ENCODE results near the gene PCBP1. TPM values are rescaled to one million over a fixed set of nuclear protein-coding genes. Genes with fewer than 3 reads are reported as not detected.
A peak's percentile ranks its signal among the peaks of the same experiment; 100 is the strongest.

The PCBP1 gene
- total and polyA plus RNA-seq, 7 donors: 423 to 746 (median 530) TPM

GRCh38 chr2:70081221-70081620, 6.1 kb upstream of the PCBP1 start:
- no peak for TF ChIP-seq CTCF (IDR thresholded peaks at IDR 0.05)
- Histone ChIP-seq H3K36me3 (ENCODE audit: insufficient read depth in 1 of 2, low read depth in 1 of 2) (peaks cover 3 to 83% of the 10 kb centered on the region in 2 donors), H3K27me3 (ENCODE audit: insufficient read depth in 3 of 3, low read length in 2 of 3) (no peaks in the 10 kb centered on the region), H3K9me3 (no peaks in the 10 kb centered on the region), H3K4me1 (peaks cover 22% of the 10 kb centered on the region), H3K27ac (no peak overlapping the region), H3K4me3 (no peak overlapping the region)
- no peak for DNase-seq
- 65 to 83% (median 74%) methylated on average over 5 of the region's 5 CpGs for WGBS, 3 donors
- intact Hi-C loops (cut with DNase I): no loop called here
- no peak for ATAC-seq

GRCh38 chr2:70083344-70084156, 3.7 kb upstream of the PCBP1 start:
- no peak for DNase-seq
- Histone ChIP-seq H3K27ac (peak overlapping the region; percentile 100), H3K27me3 (ENCODE audit: insufficient read depth in 3 of 3, low read length in 2 of 3) (no peaks in the 10 kb centered on the region), H3K4me3 (peak overlapping the region; percentile 96), H3K36me3 (ENCODE audit: insufficient read depth in 1 of 2, low read depth in 1 of 2) (peaks cover 3 to 61% of the 10 kb centered on the region in 2 donors), H3K9me3 (no peaks in the 10 kb centered on the region), H3K4me1 (peaks cover 22% of the 10 kb centered on the region)
- no peak for TF ChIP-seq CTCF (IDR thresholded peaks at IDR 0.05)
- 74 to 82% (median 74%) methylated on average over 8 of the region's 8 CpGs for WGBS, 3 donors
- intact Hi-C loops (cut with DNase I): no loop called here
- ATAC-seq: no peak

- intact Hi-C loops (cut with DNase I): loop anchor here (1.0 to 5.0 kb wide), 2 partner anchors 171 to 173 kb away; no protein-coding TSS in a partner anchor
- WGBS, 3 donors: 31 to 46% (median 32%) methylated on average over 10 of the region's 10 CpGs
- Histone ChIP-seq H3K27ac (peak overlapping the region; percentile 100), H3K27me3 (ENCODE audit: insufficient read depth in 3 of 3, low read length in 2 of 3) (no peaks in the 10 kb centered on the region), H3K36me3 (ENCODE audit: insufficient read depth in 1 of 2, low read depth in 1 of 2) (peaks cover 0 to 47% of the 10 kb centered on the region in 2 donors), H3K4me3 (peak overlapping the region; percentile 96), H3K9me3 (no peaks in the 10 kb centered on the region), H3K4me1 (peaks cover 28% of the 10 kb centered on the region)
- DNase-seq (peak; percentile 46 to 66), ATAC-seq (peak; percentile 20 to 36 (median 28))
- no peak for TF ChIP-seq CTCF (IDR thresholded peaks at IDR 0.05)
Measured at GRCh38 chr2:70084973-70085710, 2.1 kb upstream of the PCBP1 start.

- TF ChIP-seq CTCF (IDR thresholded peaks at IDR 0.05): no peak
- Histone ChIP-seq H3K27me3 (ENCODE audit: insufficient read depth in 3 of 3, low read length in 2 of 3) (no peaks in the 10 kb centered on the region), H3K27ac (peak overlapping the region; percentile 100), H3K4me3 (peak overlapping the region; percentile 96), H3K4me1 (peaks cover 29% of the 10 kb centered on the region), H3K9me3 (no peaks in the 10 kb centered on the region), H3K36me3 (ENCODE audit: insufficient read depth in 1 of 2, low read depth in 1 of 2) (peaks cover 0 to 41% of the 10 kb centered on the region in 2 donors)
- 12 to 16% (median 13%) methylated on average over 22 of the region's 22 CpGs for WGBS, 3 donors
- intact Hi-C loops (cut with DNase I): loop anchor here (1.0 to 5.0 kb wide), 2 partner anchors 171 to 173 kb away; no protein-coding TSS in a partner anchor
- DNase-seq (no peak), ATAC-seq (no peak)
Measured at GRCh38 chr2:70085711-70086277, 1.5 kb upstream of the PCBP1 start.

Measured in psoas muscle (tissue), 8 donors.